HG03457 (cell line): Measurements from ENCODE around the gene ATXN1.

Source experiments
- ATAC-seq: cut with Tn5 transposase; IDR thresholded peaks from one replicate; pipeline ENCODE4 v1.9.1; 2021; ENCODE audit warnings: moderate number of reproducible peaks; ENCODE audit not compliant: unreplicated experiment

The ATXN1 gene

GRCh38 chr6:16512544-16513290 lies 248.5 kb downstream of the ATXN1 start:
- no peak for ATAC-seq

GRCh38 chr6:16511723-16512489 lies 249.4 kb downstream of the ATXN1 start:
- peak; percentile 50 for ATAC-seq

GRCh38 chr6:16511040-16511660 lies 250.1 kb downstream of the ATXN1 start:
- no peak for ATAC-seq

DNA sequence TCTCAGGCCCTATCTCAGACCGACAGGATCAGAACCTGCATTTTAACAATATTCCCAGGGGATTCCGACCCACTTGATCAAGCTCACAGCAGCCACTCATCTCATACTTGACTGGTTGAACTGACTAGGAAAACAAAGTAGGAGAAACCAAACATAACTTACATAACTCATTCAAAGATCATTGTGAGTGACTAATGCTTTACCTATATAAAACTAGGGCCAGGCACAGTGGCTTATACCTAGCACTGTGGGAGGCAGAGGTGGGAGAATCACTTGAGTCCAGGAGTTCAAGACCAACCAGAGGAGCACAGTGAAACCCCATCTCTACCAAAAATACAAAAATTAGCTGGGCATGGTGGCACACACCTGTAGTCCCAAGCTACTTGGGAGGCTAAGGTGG lies 251.0 kb downstream of the ATXN1 start:
- ATAC-seq, result no peak

DNA sequence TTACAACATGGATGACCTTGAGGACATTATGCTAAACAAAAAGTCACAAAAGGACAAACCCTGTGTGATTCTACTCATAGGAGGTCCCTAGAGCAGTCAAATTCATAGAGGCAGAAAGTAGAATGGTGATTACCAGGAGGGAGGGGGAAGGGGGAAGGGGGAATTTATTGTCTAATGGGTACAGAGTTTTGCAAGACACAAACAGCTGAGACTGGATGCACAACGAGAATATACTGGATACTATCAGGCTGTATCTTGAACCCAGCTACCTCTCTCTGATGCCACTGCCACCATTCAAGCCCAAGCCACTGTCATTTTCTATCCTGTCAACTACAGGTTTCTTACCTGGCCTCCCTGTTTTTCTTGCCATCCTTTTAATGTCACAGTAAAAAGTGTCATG lies 252.3 kb downstream of the ATXN1 start:
- ATAC-seq, result no peak

- ATAC-seq, result no peak
These were observed 255.4 kb downstream of the ATXN1 start for GRCh38 chr6:16505711-16506357.

GRCh38 chr6:16504609-16505008 lies 256.7 kb downstream of the ATXN1 start:
- ATAC-seq, result no peak

GRCh38 chr6:16503970-16504415 lies 257.3 kb downstream of the ATXN1 start:
- peak; percentile 63 for ATAC-seq

GRCh38 chr6:16503241-16503775 lies 258.0 kb downstream of the ATXN1 start:
- ATAC-seq, result no peak

- ATAC-seq, result no peak
These were observed 262.3 kb downstream of the ATXN1 start for GRCh38 chr6:16498957-16499356.

- no peak for ATAC-seq
These were observed 263.0 kb downstream of the ATXN1 start for GRCh38 chr6:16498237-16498636.

DNA sequence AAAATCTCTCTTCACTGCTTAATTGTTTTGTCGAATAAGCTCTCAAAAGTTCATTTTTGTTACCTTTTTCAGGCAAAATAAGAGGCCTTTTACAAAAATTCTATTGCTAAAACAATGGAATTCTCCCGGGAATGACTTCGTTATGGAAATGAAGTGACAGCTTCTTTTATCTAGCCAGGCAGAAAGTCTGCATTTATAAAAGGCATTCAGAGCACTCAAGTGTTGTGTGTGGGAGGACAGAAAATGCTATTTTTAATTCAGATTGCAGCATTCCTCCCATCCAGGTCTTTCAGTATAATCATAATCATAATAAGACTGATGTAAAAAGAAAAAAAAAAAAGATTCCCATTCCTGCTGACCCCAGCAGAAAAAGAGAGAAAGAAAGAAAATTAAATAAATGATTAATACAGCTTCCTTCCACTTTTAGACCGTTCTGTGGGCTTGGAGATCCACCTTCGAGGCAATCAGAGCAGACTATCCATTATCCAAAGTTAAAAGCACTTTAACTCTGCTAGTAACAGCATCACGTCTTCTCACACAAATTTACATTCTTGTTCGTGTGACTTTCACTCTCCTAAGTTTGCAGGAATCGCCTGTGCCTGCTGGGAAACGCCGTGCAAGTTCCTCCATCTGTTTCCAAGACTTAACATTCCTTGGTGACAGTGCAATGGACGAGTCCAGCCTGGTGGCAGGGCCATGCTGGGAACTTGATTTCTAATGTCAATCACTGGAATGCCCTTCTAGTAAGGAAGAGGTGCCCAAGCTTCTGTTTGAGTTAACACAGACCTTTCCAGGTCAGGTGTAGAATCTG lies 264.1 kb downstream of the ATXN1 start:
- ATAC-seq, result no peak

DNA sequence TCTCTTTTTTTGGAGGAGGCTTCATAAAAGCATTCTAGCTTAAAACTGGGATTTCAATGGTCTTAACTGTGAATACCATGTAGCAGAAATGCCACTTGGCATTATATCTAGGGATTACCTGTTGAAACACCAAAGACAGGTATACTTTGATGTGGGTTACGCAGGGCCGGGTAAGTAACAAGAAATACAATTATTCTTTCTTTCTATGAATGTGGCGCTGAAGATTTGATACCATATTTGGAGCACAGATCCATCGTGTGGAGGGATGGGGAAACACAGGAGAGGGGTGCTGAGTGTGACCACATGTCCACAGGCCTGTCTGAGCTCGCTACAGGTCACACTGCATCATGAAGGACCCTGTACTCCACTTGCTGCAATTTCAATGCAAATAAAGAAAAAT lies 265.1 kb downstream of the ATXN1 start:
- ATAC-seq, result no peak

DNA sequence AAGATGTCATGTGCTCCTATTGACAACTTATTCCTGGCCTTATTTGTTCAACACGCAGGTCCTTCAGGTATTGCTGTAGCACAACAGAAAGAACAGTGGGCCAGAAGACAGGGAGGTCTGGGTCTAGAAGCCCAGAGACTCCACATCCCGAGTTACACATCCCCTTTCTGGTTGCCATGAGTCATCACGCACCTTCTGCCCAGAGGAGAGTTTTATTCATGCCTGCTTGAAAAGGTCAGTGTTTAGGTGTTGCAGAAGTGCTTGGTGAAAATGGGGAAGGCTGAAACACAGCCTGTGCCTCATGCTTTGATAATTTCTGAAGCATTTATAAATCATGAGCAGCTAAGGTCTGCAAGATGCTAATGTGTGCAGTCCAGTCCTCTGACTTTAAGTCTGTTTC lies 266.5 kb downstream of the ATXN1 start:
- ATAC-seq, result peak; percentile 94

GRCh38 chr6:16493802-16494201 lies 267.5 kb downstream of the ATXN1 start:
- no peak for ATAC-seq

- ATAC-seq, result no peak
These were observed 268.1 kb downstream of the ATXN1 start for GRCh38 chr6:16493112-16493511.

DNA sequence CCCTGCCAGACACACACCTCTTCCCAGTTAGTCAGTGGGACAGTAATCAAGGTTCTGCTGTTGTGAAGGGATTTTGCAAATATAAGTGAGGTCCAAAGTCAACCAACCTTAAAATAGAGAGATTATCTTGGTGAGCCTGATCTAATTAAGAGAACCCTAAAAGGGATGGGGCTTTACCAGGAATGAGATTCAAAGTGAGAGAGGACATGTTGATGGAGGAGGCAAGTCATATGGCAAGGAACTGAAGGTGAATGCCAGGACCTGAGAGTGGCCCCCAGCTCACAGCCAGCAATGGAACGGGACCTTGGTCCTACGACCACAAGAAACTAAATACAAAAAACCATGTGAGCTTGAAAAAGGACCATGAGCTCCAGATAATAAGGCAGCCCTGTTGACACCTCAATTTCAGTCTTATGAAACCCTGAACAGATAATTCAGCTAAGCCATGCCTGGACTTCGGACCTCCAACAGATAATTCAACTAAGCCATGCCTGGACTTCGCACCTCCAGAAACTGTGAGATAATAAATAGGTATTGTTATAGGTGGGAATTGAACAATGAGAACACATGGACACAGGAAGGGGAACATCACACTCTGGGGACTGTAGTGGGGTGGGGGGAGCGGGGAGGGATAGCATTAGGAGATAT lies 269.5 kb downstream of the ATXN1 start:
- ATAC-seq, result no peak

DNA sequence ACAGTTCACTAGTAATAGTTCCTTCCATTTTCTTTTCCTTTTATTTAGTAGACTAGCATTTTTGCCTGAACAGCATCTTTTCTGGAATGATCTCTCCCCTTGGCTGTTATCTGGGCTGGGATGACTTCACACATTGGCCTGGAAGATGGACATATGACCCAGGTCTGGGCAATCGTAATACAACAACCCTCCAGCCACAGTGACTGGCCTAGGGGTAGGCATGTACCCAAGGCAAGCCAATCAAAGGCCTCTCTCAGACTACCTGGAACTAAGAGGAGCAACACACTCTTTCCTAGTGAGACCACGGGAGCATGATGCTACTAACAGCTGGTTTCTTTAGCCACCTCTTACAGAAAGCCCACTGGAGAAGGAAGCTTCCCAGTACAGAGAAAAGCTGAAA lies 270.6 kb downstream of the ATXN1 start:
- ATAC-seq, result no peak

GRCh38 chr6:16488813-16489212 lies 272.4 kb downstream of the ATXN1 start:
- no peak for ATAC-seq
